ENCODE measurements around the gene NINL.

DNA sequence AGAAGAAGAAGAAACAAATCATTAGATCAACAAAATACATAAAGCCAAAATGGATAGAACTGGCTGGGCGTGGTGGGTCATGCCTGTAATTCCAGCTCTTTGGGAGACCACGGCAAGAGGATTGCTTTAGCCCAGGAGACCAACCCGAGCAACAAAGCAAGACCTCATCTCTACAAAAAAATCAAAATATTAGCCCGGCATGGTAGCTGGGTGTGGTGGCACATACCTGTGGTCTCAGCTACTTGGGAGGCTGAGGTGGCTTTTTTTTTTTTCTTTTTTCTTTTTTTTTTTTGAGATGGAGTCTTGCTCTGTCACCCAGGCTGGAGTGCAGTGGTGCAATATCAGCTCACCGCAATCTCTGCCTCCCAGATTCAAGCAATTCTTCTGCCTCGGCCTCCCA lies 21.5 kb downstream of the NINL start:
- TF ChIP-seq, protein P1, sequence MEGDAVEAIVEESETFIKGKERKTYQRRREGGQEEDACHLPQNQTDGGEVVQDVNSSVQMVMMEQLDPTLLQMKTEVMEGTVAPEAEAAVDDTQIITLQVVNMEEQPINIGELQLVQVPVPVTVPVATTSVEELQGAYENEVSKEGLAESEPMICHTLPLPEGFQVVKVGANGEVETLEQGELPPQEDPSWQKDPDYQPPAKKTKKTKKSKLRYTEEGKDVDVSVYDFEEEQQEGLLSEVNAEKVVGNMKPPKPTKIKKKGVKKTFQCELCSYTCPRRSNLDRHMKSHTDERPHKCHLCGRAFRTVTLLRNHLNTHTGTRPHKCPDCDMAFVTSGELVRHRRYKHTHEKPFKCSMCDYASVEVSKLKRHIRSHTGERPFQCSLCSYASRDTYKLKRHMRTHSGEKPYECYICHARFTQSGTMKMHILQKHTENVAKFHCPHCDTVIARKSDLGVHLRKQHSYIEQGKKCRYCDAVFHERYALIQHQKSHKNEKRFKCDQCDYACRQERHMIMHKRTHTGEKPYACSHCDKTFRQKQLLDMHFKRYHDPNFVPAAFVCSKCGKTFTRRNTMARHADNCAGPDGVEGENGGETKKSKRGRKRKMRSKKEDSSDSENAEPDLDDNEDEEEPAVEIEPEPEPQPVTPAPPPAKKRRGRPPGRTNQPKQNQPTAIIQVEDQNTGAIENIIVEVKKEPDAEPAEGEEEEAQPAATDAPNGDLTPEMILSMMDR (IDR thresholded peaks at IDR 0.05; ENCODE audit: low read depth, low read length), result no peak
- TF ChIP-seq, protein P2, sequence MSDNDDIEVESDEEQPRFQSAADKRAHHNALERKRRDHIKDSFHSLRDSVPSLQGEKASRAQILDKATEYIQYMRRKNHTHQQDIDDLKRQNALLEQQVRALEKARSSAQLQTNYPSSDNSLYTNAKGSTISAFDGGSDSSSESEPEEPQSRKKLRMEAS (IDR thresholded peaks at IDR 0.05; ENCODE audit: low read depth, low read length), result no peak

All from NB4 (cell line).